Skin epidermis (tissue), 12 donors: ENCODE results near the gene GPR156.

Source experiments
- H3K27ac ChIP-seq, 21 experiments: fragments of 200-600 bp; sonication (generic) in 11 of 21; one replicate each; pipeline ENCODE4 v1.5.0; 2020; ENCODE audit warnings: mild to moderate bottlenecking in 3 of 21, inconsistent platforms in 2 of 21, moderate library complexity in 2 of 21
- H3K4me3 ChIP-seq, 7 experiments: fragments of 200-600 bp; sonication (generic) in 2 of 7; one replicate each; pipeline ENCODE4 v1.5.0; 2020; ENCODE audit warnings: inconsistent platforms in 2 of 7, mild to moderate bottlenecking in 2 of 7, moderate library complexity in 1 of 7

The GPR156 gene

DNA sequence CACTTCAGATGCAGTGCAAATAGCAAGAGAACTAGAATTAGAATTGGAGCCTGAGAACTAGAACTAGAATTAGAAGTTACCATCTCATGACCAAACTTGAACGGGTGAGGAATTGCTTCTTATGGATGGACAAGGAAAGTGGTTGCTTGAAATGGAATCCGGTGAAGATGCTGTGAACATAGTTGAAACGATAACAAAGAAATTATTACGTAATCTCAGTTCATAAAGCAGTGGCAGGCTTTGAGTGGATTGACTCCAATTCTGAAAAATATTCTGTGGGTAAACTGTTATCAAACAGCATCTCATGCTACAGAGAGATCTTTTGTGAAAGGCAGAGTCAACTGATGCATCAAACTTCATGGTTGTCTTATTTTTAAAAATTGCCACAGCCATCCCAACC lies 142.8 kb downstream of the GPR156 start:
- Histone ChIP-seq H3K4me3 (no peak overlapping the region), H3K27ac (no peak overlapping the region)

DNA sequence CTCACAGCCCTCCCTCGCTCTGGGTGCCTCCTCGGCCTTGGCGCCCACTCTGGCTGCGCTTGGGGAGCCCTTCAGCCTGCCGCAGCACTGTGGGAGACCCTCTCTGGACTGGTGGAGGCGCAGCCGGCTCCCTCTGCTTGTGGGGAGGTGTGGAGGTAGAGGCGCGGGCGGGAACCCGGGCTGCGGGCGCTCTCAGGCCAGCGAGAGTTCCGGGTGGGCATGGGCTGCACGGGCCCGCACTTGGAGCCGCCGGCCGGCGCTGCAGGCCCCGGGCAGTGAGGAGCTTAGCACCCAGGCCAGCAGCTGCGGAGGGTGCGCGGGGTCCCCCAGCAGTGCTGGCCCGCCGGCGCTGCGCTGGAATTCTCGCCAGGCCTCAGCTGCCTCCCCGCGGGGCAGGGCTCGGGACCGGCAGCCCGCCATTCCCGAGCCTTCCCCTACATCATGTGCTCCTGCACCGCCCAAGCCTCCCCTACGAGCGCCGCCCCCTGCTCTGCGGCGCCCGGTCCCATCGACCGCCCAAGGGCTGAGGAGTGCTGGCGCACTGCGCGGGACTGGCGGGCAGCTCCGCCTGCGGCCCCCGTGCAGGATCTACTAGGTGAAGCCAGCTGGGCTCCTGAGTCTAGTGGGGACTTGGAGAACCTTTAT lies 144.8 kb downstream of the GPR156 start:
- Histone ChIP-seq H3K27ac (no peak overlapping the region), H3K4me3 (no peak overlapping the region)

DNA sequence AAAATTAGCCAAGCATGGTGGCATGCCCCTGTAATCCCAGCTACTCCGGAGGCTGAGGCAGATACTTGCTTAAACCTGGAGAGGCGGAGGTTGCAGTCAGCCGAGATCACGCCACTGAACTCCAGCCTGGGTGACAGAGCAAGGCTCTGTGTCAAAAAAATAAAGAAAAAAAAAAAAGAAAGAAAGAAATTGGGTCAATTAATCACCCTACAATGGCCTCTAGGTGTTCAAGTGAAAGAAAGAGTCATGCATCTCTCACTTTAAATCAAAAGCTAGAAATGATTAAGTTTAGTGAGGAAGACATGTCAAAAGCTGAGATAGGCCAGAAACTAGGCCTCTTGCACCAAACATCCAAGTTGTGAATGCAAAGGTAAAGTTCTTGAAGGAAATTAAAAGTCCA lies 145.9 kb downstream of the GPR156 start:
- Histone ChIP-seq H3K4me3 (no peak overlapping the region), H3K27ac (no peak overlapping the region)

DNA sequence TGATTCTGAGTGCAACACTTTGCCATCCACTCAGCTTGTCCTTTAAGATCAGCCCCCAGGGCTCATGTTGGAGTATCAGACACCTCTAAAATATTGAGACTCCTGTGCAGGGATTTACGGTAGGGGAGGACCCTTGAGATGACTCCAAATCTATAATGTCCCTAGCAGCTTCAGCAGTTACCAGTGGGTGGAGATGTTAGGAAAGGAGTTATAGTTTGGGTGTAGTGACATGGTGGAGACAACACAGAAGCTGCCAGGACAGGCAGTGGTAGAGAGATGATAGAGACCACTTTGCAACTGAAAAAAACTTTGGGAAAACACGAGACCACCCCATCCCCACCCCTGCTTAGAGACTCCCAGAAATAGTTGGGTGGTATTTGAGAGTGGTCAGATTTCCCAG lies 147.5 kb downstream of the GPR156 start:
- Histone ChIP-seq H3K4me3 (no peak overlapping the region), H3K27ac (no peak overlapping the region)

DNA sequence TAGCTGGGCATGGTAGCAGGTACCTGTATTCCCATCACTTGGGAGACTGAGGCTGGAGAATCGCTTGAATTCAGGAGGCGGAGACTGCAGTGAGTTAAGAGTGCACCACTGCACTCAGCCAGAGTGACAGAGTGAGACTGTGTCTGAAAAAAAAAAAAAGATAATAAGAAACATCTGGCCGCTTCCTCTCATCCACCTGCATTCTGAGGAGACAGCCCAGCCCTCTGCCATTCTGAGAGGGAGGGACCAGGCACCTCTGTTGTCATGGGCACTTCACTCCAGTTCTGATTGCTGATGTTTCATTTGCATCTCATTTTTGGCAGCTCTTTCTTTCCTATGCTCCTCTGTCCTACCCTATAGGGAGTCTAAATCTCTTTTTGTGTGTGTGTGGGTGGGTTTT lies 154.4 kb downstream of the GPR156 start:
- no peak overlapping the region for H3K4me3 ChIP-seq
- H3K27ac ChIP-seq: no peak overlapping the region

DNA sequence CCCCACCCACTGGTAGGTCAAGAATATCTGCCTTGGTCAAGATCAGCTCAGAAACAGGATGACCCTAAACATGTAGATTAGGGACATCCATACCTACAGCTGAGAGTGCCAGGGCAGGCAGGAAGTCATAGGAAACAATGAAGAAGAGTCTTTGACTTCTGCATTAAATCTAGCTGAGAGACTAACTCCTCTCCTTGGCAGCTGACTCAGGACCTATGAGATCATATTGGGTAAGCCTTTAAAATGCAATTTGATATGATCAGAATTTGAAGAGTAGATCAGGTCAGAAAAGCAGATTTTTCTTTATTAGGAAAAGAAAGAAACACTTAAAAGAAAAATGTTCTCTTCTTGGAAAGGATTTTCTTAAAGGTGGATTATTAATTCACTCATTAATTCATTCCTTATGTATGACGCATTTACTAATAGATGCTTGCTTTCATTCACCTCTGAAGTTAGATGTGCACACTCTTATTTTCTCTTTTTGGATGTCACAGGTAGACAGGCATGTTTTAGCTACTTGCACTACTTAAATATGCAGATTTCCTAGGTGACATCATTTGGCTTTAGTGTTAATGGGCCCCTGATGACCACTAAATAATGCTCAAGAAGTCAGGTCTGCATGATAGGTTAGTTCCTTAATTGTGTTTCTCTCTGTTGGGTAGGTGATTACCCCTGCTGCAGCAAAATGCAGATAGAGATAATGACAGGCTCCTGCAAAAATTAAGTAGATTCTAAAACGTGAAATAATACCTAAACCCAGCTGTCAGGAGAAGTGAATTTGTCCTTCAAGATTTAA lies 155.1 kb downstream of the GPR156 start:
- H3K27ac ChIP-seq: no peak overlapping the region
- H3K4me3 ChIP-seq: no peak overlapping the region

DNA sequence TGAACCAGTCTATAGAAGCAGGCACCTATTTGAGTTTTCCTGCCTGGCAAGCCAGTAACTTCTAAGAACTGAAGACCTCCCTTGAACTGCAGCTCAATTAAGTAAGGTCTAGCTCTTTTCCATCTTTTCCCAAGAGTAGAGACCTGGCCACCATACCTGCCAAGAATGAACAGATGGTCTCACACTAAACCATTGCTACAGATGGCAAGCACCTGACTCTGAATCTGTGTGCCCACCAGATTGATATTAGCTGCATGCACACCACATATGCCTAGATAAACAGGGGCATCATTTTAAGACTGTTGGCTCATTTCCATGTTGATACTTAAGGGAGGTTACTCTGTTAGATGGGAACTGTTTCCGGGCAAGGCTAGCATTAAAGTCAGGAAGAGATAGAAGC lies 156.0 kb downstream of the GPR156 start:
- no peak overlapping the region for H3K27ac ChIP-seq

DNA sequence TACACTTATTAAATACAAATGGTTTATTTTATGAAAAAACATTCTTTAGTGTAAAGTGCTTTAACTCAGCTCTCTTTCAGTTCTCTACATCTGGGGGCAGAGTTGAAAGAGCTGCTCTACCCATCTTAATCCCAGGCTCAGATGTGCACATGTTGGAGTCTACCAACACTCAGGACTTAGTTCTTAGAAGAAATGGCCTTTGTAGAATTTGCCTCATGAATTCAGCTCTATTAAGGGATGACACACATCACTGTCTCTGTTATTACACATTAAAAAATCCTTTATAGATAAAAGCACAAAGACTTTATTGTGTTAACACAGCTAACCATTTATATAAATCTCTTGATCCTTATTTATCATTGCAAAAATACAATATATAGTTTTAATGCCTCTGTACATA lies 159.0 kb downstream of the GPR156 start:
- Histone ChIP-seq H3K4me3 (no peak overlapping the region), H3K27ac (no peak overlapping the region)

More for the DNA sequence above, 156.0 kb downstream of the GPR156 start:
- no peak overlapping the region for H3K4me3 ChIP-seq

DNA sequence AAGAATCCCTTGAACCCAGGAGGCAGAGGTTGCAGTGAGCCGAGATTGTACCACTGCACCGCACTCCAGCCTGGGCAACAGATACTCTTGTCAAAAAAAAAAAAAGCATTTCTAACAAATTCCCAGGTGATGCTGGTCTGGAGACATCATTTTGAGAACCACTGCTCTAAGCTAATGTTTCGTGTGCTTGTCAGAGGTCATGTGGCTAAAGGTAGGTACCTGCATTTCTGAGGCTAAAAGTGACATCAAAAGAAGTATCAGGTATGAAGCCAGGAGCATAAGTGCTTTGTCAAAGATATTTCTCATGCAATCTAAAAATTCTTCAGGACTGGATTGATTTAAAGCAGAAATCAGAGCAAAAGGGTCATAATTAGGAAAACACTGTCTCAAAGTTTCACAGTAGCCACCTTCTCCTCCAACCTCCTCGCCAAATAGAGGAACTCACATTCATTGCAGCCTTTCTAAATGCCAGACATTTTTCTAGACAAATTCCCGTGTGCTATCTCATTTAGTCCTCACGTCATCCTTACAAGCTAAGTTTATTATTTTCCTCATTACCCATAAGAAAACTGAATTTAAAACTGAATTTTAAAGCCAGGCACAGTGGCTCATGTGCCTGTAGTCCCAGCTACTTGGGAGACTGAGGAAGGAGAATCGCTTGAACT lies 165.0 kb downstream of the GPR156 start:
- no peak overlapping the region for H3K4me3 ChIP-seq
- no peak overlapping the region for H3K27ac ChIP-seq
